Measurements from ENCODE around the gene MTA2.

MTA2 gene

DNA sequence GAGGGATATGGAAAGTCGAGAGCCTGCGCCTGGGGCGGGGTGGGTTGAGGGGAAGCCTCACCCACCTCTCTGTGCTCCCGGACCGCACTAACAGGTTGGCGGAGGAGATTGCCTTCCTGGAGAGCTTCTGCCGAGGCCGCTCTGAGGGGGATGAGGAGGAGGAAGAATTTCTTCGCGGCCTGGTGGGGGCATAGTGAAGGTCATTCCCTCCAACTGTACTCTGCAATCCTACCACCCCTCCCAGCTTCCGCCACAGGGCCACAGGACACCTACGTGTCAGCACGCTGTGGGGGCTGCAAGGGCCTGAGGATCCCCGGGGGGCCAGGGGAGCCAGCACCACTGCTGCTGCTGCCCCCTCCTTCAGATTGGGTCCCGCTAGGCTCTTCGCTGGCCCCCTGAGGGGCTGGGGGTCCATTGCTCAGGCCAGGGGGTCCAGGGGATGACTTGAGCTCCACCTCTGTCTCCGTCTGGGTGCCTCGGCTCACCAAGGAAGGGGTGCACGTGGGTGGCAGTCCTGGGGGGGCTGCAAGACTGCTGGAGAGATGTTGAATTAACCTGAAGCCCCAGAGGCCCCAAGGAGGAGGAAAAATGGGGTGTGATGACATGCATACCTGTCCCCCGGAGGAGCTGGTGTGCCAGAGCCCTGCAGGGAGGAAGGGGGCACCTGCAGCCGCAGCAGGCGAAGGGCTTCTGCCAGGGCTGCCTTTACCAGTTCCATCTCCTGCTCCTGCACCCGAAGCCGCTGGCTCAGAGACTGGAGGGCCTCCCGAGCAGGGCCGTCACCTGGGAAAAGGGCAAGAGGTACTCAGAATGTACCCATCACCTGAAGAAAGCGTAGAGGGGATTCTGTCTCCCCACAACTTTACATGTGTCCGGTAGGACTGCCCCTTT, 9.4 kb upstream of the MTA2 start:
- Histone ChIP-seq H2AK5ac (ENCODE audit: low read depth, low read length) (peak overlapping the region; percentile 87), H3K4me3 (ENCODE audit: low read length in 2 of 2) (peak overlapping the region; percentile 57 to 88), H2BK5ac (ENCODE audit: low read length) (peak overlapping the region; percentile 72), H3K9me3 (replicated peaks in 1 of 2; ENCODE audit: control insufficient read depth in 2 of 2, insufficient read depth in 1 of 2, low read depth in 1 of 2, low read length in 2 of 2) (peaks cover 0 to 2% of the 10 kb centered on the region in 2 donors), H3K4ac (ENCODE audit: low read length) (no peak overlapping the region), H3K23ac (ENCODE audit: low read depth, low read length, poor library complexity) (peak overlapping the region; percentile 80), H2BK12ac (ENCODE audit: low read length) (no peak overlapping the region), H4K91ac (ENCODE audit: low read depth, low read length, poor library complexity) (no peak overlapping the region), H3K79me1 (ENCODE audit: low read depth, low read length) (peaks cover 1% of the 10 kb centered on the region), H3K18ac (ENCODE audit: low read length) (peak overlapping the region; percentile 76), H3K36me3 (replicated peaks in 1 of 2; ENCODE audit: control insufficient read depth in 2 of 2, insufficient read depth in 2 of 2, low read length in 2 of 2) (peaks cover 0 to 21% of the 10 kb centered on the region in 2 donors), H2BK120ac (ENCODE audit: low read depth, low read length) (peak overlapping the region; percentile 74), H2AFZ (ENCODE audit: low read length) (peak overlapping the region; percentile 89), H3K4me2 (ENCODE audit: insufficient read depth, low read length, poor library complexity, severe bottlenecking) (peak overlapping the region; percentile 80), H3K9ac (ENCODE audit: low read depth, low read length, poor library complexity) (peak overlapping the region; percentile 26), H3K27ac (replicated peaks; ENCODE audit: low read length) (no peak overlapping the region), H3K4me1 (ENCODE audit: control insufficient read depth in 2 of 2, insufficient read depth in 1 of 2, low read depth in 1 of 2, low read length in 2 of 2) (peaks cover 8 to 15% of the 10 kb centered on the region in 2 donors), H2BK15ac (ENCODE audit: low read length) (peak overlapping the region; percentile 79), H3K27me3 (ENCODE audit: control insufficient read depth in 3 of 3, insufficient read depth in 3 of 3, low read depth in 1 of 3, low read length in 3 of 3) (no peaks in the 10 kb centered on the region), H4K8ac (ENCODE audit: low read depth, low read length) (no peak overlapping the region), H3K14ac (ENCODE audit: low read length) (peak overlapping the region; percentile 12)
- DNase-seq (ENCODE audit: low spot score) = no peak
- no CpG with 5 or more reads among the region's 28 CpGs for WGBS, 2 donors (ENCODE audit: extremely low coverage in 2 of 2, insufficient read length in 2 of 2, insufficient replicate concordance in 1 of 2)

DNA sequence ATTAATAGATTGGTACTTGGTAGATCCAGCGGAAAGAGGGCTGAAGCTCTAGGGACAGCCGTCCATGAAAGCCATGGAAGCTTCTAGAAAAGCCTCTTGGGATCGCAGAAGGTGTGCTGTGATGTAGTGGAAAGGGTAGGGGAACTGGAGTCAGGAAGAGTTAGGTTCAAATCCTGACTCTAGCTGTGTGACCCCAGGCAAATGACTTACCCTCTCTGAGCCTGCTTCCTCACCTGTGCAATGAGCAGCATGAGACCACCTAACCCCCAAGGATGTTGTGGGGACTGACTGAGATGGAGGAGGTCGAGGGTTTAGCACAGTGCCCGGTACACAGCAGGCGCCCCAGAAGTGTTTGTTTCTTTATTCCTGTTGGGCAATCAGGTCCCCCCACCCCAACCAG, 8.7 kb upstream of the MTA2 start:
- DNase-seq (ENCODE audit: low spot score) = no peak

GRCh38 chr11:62608776-62609175, 7.1 kb upstream of the MTA2 start:
- no peak overlapping the region for H3K4ac ChIP-seq (ENCODE audit: low read length)
- H3K9me3 ChIP-seq (replicated peaks in 1 of 2; ENCODE audit: control insufficient read depth in 2 of 2, insufficient read depth in 1 of 2, low read depth in 1 of 2, low read length in 2 of 2) = peaks cover 0 to 2% of the 10 kb centered on the region in 2 donors
- H3K36me3 ChIP-seq (replicated peaks in 1 of 2; ENCODE audit: control insufficient read depth in 2 of 2, insufficient read depth in 2 of 2, low read length in 2 of 2) = peaks cover 0 to 24% of the 10 kb centered on the region in 2 donors
- H3K14ac ChIP-seq (ENCODE audit: low read length) = no peak overlapping the region
- no peak overlapping the region for H4K91ac ChIP-seq (ENCODE audit: low read depth, low read length, poor library complexity)
- no peak overlapping the region for H2BK15ac ChIP-seq (ENCODE audit: low read length)
- H3K79me1 ChIP-seq (ENCODE audit: low read depth, low read length) = no peaks in the 10 kb centered on the region
- no peak overlapping the region for H2AFZ ChIP-seq (ENCODE audit: low read length)
- no peak for DNase-seq (ENCODE audit: low spot score)
- peak overlapping the region; percentile 25 for H3K9ac ChIP-seq (ENCODE audit: low read depth, low read length, poor library complexity)
- H3K27ac ChIP-seq (replicated peaks; ENCODE audit: low read length) = no peak overlapping the region
- H3K4me3 ChIP-seq (ENCODE audit: low read length in 2 of 2) = no peak overlapping the region
- H3K23ac ChIP-seq (ENCODE audit: low read depth, low read length, poor library complexity) = peak overlapping the region; percentile 16
- no peak overlapping the region for H2BK5ac ChIP-seq (ENCODE audit: low read length)
- H3K18ac ChIP-seq (ENCODE audit: low read length) = no peak overlapping the region
- peaks cover 21 to 29% of the 10 kb centered on the region in 2 donors for H3K4me1 ChIP-seq (ENCODE audit: control insufficient read depth in 2 of 2, insufficient read depth in 1 of 2, low read depth in 1 of 2, low read length in 2 of 2)
- no peak overlapping the region for H2BK120ac ChIP-seq (ENCODE audit: low read depth, low read length)
- peaks cover 0 to 3% (median 0%) of the 10 kb centered on the region in 3 experiments for H3K27me3 ChIP-seq (ENCODE audit: control insufficient read depth in 3 of 3, insufficient read depth in 3 of 3, low read depth in 1 of 3, low read length in 3 of 3)
- H2BK12ac ChIP-seq (ENCODE audit: low read length) = no peak overlapping the region
- H4K8ac ChIP-seq (ENCODE audit: low read depth, low read length) = no peak overlapping the region
- H2AK5ac ChIP-seq (ENCODE audit: low read depth, low read length) = peak overlapping the region; percentile 23
- WGBS, 2 donors (ENCODE audit: extremely low coverage in 2 of 2, insufficient read length in 2 of 2, insufficient replicate concordance in 1 of 2) = no CpG with 5 or more reads among the region's 12 CpGs
- H3K4me2 ChIP-seq (ENCODE audit: insufficient read depth, low read length, poor library complexity, severe bottlenecking) = no peak overlapping the region

More for the DNA sequence above, 8.7 kb upstream of the MTA2 start:
- Histone ChIP-seq H3K27me3 (ENCODE audit: control insufficient read depth in 3 of 3, insufficient read depth in 3 of 3, low read depth in 1 of 3, low read length in 3 of 3) (no peaks in the 10 kb centered on the region), H3K4me3 (ENCODE audit: low read length in 2 of 2) (no peak overlapping the region), H3K4me2 (ENCODE audit: insufficient read depth, low read length, poor library complexity, severe bottlenecking) (no peak overlapping the region), H3K18ac (ENCODE audit: low read length) (no peak overlapping the region), H3K79me1 (ENCODE audit: low read depth, low read length) (no peaks in the 10 kb centered on the region), H2AK5ac (ENCODE audit: low read depth, low read length) (peak overlapping the region; percentile 87), H3K4me1 (ENCODE audit: control insufficient read depth in 2 of 2, insufficient read depth in 1 of 2, low read depth in 1 of 2, low read length in 2 of 2) (peaks cover 12 to 15% of the 10 kb centered on the region in 2 donors), H3K14ac (ENCODE audit: low read length) (no peak overlapping the region), H3K36me3 (replicated peaks in 1 of 2; ENCODE audit: control insufficient read depth in 2 of 2, insufficient read depth in 2 of 2, low read length in 2 of 2) (peaks cover 0 to 23% of the 10 kb centered on the region in 2 donors), H4K91ac (ENCODE audit: low read depth, low read length, poor library complexity) (no peak overlapping the region), H2AFZ (ENCODE audit: low read length) (no peak overlapping the region), H2BK15ac (ENCODE audit: low read length) (peak overlapping the region; percentile 79), H2BK120ac (ENCODE audit: low read depth, low read length) (peak overlapping the region; percentile 74), H2BK5ac (ENCODE audit: low read length) (peak overlapping the region; percentile 72), H3K4ac (ENCODE audit: low read length) (no peak overlapping the region), H2BK12ac (ENCODE audit: low read length) (no peak overlapping the region), H3K9ac (ENCODE audit: low read depth, low read length, poor library complexity) (no peak overlapping the region), H4K8ac (ENCODE audit: low read depth, low read length) (no peak overlapping the region), H3K9me3 (replicated peaks in 1 of 2; ENCODE audit: control insufficient read depth in 2 of 2, insufficient read depth in 1 of 2, low read depth in 1 of 2, low read length in 2 of 2) (peaks cover 0 to 2% of the 10 kb centered on the region in 2 donors), H3K27ac (replicated peaks; ENCODE audit: low read length) (no peak overlapping the region), H3K23ac (ENCODE audit: low read depth, low read length, poor library complexity) (no peak overlapping the region)
- WGBS, 2 donors (ENCODE audit: extremely low coverage in 2 of 2, insufficient read length in 2 of 2, insufficient replicate concordance in 1 of 2) = no CpG with 5 or more reads among the region's 6 CpGs

DNA sequence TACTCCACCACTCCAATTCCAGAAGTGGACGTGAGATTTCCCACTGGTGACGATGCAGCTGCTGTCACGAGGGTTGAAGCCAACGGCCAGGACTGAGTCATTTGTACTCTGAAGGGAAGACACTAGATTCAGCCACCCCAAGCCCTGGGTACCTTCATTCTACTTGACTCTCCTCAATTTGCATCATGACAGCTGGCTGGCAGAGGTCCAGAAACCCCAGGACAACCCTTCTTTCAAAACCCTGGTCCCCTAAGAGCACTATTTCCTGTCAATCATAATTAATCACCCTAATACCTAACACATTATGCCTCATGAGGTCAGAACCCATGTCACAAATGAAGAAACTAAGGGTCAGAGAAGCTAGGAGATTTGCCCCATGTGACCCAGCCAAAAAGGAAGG, 6.0 kb upstream of the MTA2 start:
- Histone ChIP-seq H2BK15ac (ENCODE audit: low read length) (no peak overlapping the region), H2AK5ac (ENCODE audit: low read depth, low read length) (no peak overlapping the region), H2BK12ac (ENCODE audit: low read length) (no peak overlapping the region), H3K18ac (ENCODE audit: low read length) (no peak overlapping the region), H3K27me3 (ENCODE audit: control insufficient read depth in 3 of 3, insufficient read depth in 3 of 3, low read depth in 1 of 3, low read length in 3 of 3) (peaks cover 0 to 13% (median 0%) of the 10 kb centered on the region in 3 experiments), H2BK5ac (ENCODE audit: low read length) (no peak overlapping the region), H3K79me1 (ENCODE audit: low read depth, low read length) (no peaks in the 10 kb centered on the region), H3K4me2 (ENCODE audit: insufficient read depth, low read length, poor library complexity, severe bottlenecking) (no peak overlapping the region), H4K91ac (ENCODE audit: low read depth, low read length, poor library complexity) (no peak overlapping the region), H3K4ac (ENCODE audit: low read length) (no peak overlapping the region), H3K4me3 (ENCODE audit: low read length in 2 of 2) (no peak overlapping the region), H3K9me3 (replicated peaks in 1 of 2; ENCODE audit: control insufficient read depth in 2 of 2, insufficient read depth in 1 of 2, low read depth in 1 of 2, low read length in 2 of 2) (peaks cover 0 to 2% of the 10 kb centered on the region in 2 donors), H3K14ac (ENCODE audit: low read length) (no peak overlapping the region), H3K23ac (ENCODE audit: low read depth, low read length, poor library complexity) (no peak overlapping the region), H2AFZ (ENCODE audit: low read length) (no peak overlapping the region), H3K27ac (replicated peaks; ENCODE audit: low read length) (no peak overlapping the region), H3K36me3 (replicated peaks in 1 of 2; ENCODE audit: control insufficient read depth in 2 of 2, insufficient read depth in 2 of 2, low read length in 2 of 2) (peaks cover 0 to 24% of the 10 kb centered on the region in 2 donors), H3K9ac (ENCODE audit: low read depth, low read length, poor library complexity) (no peak overlapping the region), H2BK120ac (ENCODE audit: low read depth, low read length) (no peak overlapping the region), H4K8ac (ENCODE audit: low read depth, low read length) (no peak overlapping the region), H3K4me1 (ENCODE audit: control insufficient read depth in 2 of 2, insufficient read depth in 1 of 2, low read depth in 1 of 2, low read length in 2 of 2) (peaks cover 20 to 23% of the 10 kb centered on the region in 2 donors)
- no peak for DNase-seq (ENCODE audit: low spot score)
- WGBS, 2 donors (ENCODE audit: extremely low coverage in 2 of 2, insufficient read length in 2 of 2, insufficient replicate concordance in 1 of 2) = no CpG with 5 or more reads among the region's 4 CpGs
